Activated CD8-positive, alpha-beta memory T cell treated with anti-CD3 and anti-CD28 coated beads for 36 hours (primary cell): ENCODE results near the gene CPAMD8. TPM values are rescaled to one million over a fixed set of nuclear protein-coding genes. Genes with fewer than 3 reads are reported as not detected.

Experiments used
- CTCF ChIA-PET: fragments of 350-600 bp; sonication (Branson Sonifier 250); formaldehyde crosslinking; loops from one replicate; lab custom pipeline; 2021; ENCODE audit warnings: antibody characterized with exemption; lab: Charles Lee
- POLR2A ChIA-PET: fragments of 350-600 bp; sonication (Branson Sonifier 250); formaldehyde crosslinking; loops from one replicate; lab custom pipeline; 2021; ENCODE audit warnings: antibody characterized with exemption; lab: Charles Lee
- total RNA-seq, 2 experiments: library from RNA; stranded (reverse); gene quantifications; one replicate each; pipeline ENCODE4 v1.2.3, GENCODE V29; 2021

CPAMD8 gene
- total RNA-seq, 2 experiments from 2014 or later, result 0.15 TPM; not detected in 1

DNA sequence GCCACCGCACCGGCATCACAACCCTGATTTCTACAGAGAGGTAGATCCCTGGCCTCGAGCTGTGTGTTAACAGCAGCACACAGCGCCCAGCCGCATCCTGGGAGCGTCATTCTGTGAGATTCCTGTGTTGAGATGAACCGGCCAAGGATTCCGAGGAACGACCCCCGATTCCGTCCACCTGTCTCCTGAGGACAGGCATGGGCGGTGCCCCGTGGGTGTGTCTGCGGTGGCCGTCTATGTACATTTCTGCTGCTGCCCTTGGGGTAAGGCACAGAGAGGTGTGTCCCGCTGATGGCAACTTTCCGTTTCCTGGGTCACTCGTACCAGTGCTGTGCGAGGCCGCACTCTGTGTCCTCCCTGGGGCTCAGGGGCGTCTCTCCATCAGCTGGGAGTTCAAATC, 153.9 kb downstream of the CPAMD8 start:
- ChIA-PET POLR2A (no interaction called here), CTCF (no interaction called here)

DNA sequence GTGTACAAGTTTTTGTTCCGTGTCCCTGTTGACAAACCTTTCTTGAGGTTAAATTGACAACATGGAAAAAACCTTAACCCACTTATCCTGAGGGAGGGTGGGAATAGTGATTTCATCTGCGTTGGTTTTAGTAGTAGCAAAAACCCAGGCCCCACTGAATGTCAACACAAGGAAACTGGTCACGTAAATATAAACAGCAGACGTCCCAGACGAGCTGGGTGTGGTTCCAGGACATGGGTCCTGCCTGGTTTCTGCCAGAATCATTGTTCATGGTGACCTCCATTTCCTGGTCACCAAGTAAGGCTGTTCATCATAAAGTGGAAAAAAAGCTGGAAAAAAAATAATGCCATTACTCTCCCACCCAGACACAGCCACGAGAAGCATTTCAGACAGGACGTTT, 154.7 kb downstream of the CPAMD8 start:
- POLR2A ChIA-PET, result interaction anchor here (0.6 to 0.7 kb wide), 2 partner anchors 101 to 170 kb away, joined by 3 read pairs; no protein-coding TSS in a partner anchor
- CTCF ChIA-PET, result no interaction called here

DNA sequence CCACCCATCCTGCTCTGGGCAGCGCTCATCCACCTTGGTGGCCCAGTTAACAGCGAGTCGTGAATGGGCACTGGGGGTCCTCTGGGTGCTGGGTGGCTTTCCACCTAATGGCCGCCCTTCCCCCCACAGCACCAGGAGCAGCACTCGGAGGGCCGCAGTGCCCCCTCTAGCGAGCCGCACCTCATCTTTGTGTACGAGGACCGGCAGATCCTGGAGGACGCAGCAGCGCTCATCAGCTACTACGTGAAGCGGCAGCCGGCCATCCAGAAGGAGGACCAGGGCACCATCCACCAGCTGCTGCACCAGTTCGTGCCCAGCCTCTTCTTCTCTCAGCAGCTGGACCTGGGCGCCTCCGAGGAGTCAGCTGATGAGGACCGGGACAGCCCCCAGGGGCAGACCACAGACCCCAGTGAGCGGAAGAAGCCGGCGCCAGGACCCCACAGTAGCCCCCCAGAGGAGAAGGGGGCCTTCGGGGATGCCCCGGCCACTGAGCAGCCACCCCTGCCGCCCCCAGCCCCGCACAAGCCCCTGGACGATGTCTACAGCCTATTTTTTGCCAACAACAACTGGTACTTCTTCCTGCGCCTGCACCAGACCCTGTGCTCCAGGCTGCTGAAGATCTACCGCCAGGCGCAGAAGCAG, 157.2 kb downstream of the CPAMD8 start:
- POLR2A ChIA-PET, result no interaction called here
- CTCF ChIA-PET, result no interaction called here

DNA sequence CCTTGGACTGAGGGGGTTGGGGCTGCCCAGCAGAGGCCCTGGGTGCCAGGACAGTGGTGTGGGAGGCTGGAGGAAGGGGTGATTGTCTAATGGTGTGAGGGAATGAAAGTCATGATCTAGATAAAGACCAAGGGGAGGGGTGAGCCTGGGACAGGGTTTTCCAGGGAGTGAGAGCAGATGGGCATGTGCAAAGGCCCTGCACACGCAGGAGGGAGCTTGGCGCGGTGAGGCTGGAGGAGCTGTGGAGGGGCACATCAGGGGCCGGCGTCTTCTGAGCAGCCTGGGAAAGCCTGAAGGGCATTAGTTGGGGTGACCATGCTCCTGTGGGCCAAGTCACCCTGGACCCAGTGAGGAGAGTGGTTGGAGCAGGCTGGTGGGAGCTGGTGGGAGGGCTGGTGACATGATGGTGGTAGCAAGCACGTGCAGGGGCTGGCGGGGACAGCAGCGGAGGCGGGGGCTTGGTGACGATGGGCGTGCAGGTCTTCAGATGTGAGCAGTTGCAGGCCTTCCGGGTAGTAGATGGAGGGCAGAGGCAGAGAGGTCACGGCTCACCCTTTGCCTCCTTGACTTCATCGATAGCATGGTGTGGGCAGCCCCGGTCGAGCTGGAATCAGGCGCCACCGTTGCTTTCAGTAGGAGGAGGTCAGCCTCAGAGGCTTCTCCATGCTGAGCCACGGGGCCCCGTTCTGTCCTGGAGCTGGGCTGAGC, 158.0 kb downstream of the CPAMD8 start:
- CTCF ChIA-PET, result no interaction called here
- POLR2A ChIA-PET, result no interaction called here

DNA sequence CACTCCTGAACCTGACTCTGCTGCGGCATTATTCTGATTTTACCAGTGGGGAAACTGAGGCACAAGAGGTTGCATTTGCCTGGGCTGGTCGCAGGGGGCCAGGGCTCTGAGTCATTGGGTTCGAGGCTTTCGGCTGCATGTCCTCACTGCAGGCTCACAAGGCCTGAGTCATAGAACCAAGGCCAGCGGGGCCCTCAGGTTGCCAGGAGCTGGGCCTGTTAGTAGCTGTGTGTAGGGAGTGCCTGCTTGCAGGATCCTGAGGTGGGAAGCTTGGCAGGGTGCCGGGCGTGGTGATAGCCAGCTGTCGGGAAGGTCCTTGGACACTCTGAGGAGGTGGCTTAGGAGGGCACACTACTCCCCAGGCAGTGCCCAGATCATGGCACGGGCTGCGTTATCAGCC, 159.4 kb downstream of the CPAMD8 start:
- ChIA-PET POLR2A (no interaction called here), CTCF (no interaction called here)

DNA sequence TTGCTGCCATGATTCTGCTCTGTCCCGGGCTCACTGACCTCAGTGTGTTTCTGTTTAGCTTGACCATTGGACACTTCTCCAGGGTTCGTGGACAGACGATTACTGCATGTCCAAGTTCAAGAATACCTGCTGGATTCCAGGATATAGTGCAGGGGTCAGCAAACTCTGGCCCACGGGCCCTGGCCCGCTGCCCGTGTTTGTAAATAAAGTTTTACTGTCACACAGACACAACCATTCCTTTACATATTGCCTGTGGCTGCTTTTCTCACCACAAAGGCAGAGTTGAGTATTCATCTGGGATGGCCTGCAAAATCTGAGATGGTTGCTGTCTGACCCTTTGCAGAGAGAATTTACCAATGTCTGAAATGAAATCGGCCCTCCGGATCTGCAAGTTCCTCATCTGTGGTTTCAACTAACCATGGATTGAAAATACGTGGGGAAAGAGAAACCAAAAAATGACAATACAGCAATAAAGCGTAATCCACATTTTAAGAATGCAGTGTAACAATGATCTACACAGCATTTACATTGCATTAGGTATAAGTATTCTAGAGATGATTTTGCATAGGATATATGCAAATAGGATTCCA, 163.7 kb downstream of the CPAMD8 start:
- ChIA-PET POLR2A (no interaction called here), CTCF (no interaction called here)

DNA sequence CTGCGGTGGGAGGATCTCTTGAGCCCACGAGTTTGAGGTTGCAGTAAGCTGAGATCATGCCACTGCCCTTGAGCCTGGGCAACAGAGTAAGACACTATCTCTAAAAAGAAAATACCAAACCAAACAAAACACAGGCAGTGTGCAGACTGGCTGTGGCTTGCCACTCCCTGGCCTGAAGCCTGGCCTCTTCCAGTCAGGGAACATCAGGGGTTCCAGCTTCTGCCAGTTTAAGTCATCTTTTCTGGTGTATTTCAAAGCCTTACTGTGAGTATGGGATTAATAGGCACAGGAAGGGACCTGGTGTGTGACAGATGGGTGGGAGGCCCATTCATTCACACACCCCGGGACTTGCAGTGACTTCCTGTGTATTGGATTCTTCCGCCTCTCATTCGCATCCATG, 164.8 kb downstream of the CPAMD8 start:
- ChIA-PET POLR2A (no interaction called here), CTCF (no interaction called here)

DNA sequence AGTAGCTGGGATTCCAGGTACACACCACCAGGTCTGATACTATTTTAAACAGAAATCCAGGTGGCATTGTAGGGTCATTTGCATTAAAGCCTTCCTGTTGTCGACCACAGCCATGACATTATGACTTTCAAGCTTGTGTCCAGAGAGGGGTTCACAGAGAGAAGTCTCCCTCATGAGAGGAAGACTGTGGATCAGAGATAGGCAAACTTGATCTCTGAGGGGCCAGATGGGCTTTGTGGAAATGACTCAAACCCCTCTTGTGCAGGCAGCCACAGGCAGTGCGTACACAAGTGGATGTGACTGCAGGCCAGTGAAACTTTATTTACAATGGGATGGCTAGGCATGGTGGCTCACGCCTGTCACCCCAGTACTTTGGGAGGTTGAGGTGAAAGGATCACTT, 165.6 kb downstream of the CPAMD8 start:
- CTCF ChIA-PET, result no interaction called here

DNA sequence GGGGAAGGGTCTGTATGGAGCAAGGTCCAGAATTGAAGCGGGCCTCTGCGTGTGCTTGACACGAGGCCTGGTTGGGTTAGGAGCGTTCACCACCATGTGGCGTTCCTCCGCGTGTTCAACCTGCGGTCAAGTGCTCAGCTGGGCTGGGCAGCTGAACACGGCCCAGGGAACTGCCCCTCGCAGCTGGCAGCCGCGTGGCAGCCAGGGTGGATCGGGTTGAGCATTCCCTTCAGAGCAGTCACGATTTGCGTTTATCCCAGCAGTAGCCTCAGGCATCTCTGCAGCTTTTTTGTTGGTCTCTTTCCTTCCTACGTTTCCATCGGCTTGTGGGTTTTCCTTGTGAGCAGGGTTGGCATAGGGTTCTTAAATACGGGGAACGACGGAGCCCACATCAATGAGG, 166.5 kb downstream of the CPAMD8 start:
- CTCF ChIA-PET, result no interaction called here
- POLR2A ChIA-PET, result no interaction called here

More for the DNA sequence above, 165.6 kb downstream of the CPAMD8 start:
- POLR2A ChIA-PET, result interaction anchor here (0.5 kb wide), 1 partner anchor 225 kb away, joined by 3 read pairs; no protein-coding TSS in a partner anchor

DNA sequence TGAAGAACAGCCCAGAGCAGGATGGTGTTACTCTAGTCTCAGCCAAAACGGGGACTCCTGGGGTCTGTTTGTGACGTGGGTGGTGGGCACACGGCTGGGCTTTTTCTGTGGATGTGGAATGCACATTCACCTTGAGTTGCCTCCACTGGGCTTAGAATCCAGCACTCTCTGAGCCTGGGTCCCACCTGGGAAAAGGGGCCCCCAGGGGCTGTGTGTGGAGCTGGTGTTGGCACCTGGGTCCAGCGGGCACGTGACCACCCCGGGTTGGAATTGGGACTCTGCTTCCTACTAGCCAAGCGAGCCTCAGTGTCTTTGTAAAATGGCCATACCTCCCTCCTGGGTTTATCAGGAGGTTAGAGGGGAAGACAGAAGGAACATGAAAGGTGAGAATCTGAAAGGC, 167.0 kb downstream of the CPAMD8 start:
- ChIA-PET CTCF (no interaction called here), POLR2A (no interaction called here)

DNA sequence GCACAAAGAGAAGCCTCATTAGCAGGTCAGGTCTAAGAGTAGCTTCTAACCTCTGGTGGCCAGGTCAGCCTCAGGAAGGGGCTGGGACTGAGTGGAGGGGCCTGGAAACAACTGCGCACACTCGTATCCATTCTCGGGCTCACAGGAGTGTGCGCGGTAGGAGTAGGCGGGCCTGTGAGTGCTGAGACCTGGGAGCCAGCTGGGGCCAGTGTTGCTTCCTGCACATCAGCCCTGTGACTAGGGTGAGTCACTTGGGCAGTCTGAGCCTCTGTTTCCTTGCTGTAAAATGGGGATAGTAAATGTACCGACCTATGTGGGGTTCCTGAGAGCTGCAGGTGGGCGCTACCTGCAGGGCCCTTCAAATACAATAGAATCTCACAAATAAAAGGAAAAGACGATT, 170.5 kb downstream of the CPAMD8 start:
- ChIA-PET CTCF (no interaction called here), POLR2A (no interaction called here)

DNA sequence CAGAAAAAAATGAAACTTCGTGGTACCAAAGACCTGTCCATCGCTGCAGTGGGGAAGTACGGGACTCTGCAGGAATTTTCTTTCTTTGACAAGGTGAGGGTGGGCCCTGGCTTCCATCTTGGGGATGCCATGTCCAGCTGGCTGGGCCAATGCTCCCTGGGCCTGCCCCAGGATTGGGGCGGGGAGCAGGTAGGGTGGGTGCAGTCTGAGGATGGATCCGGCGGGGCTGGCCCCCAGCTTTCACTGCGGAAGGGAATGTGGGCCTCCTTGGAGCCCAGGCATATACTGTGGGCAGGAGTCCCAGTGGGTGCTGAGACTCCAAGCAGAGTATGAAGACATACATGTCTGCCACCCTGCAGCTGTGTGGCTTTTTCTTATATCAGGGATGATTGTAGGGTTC, 173.5 kb downstream of the CPAMD8 start:
- ChIA-PET POLR2A (no interaction called here), CTCF (no interaction called here)

DNA sequence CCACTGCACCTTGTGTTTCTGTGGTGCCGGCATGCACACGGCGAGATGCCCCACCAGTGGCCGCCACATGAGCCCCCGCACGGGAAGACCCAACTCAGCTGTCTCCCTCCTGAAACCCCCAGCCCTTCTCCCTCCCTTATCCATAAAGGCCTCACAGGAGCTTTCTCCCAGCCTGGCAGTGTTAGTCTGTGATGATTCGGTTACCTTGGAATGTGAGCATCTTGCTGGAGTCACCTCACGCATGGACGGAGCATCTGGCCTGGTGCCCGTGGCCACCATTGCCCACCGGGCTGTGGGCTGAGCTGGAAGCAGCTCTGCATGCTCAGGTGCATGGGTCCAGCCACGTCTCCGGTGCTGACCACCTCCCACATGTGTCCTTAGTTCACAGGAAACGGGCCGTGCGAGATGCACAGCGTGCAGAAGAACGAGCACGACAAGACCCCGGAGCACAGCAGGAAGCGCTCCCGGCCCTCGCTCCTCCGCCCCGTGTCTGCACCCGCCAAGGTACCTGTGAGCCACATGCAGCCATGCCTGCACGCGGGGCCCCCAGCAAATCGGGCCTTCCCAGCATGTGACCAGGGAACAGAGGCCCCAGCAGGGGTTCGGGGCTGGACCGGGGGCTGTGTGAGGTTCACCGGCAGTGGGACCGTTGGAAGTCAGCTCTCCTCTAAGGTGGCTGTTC, 175.4 kb downstream of the CPAMD8 start:
- POLR2A ChIA-PET, result no interaction called here
- CTCF ChIA-PET, result no interaction called here

DNA sequence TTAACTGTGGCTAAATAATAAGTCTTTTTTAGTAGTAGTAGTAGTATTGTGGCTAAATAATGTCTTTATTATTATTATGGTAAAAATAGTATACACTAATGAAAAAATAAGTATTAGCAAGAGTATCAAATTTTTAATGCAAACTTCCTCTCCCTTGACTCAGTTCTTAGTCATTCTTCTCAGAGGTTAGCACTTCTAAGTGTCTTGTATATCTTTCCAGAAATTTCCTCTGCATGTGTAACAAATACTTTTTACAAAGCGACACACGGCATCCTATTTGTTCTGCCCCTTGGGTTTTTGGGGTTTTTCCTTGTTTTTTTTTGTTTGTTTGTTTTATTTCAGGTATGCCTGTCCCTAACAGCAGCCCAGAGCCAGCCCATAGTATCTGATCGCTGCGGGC, 176.5 kb downstream of the CPAMD8 start:
- ChIA-PET CTCF (no interaction called here), POLR2A (interaction anchor here (0.6 kb wide), 1 partner anchor 79 kb away, joined by 5 read pairs; no protein-coding TSS in a partner anchor)

DNA sequence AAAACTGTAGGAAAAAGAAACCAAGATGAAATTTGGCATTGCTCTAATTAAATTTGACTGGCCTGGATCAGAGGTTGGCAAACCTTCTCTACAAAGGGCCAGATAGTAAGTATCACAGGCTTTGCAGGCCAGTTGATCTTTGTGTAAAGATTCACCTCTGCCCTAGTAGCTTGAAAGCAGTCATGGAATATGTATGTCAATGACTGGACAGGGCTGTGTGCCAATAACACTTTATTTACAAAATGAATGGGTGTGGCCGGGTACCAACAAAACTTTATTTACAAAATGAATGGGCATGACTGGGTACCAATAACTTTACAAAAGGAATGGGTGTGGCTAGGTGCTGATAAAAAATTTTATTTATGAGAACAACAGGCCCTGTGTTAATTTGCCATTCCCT, 177.4 kb downstream of the CPAMD8 start:
- CTCF ChIA-PET, result no interaction called here
- POLR2A ChIA-PET, result interaction anchor here (0.5 kb wide), 1 partner anchor 609 kb away, joined by 3 read pairs; no protein-coding TSS in a partner anchor

DNA sequence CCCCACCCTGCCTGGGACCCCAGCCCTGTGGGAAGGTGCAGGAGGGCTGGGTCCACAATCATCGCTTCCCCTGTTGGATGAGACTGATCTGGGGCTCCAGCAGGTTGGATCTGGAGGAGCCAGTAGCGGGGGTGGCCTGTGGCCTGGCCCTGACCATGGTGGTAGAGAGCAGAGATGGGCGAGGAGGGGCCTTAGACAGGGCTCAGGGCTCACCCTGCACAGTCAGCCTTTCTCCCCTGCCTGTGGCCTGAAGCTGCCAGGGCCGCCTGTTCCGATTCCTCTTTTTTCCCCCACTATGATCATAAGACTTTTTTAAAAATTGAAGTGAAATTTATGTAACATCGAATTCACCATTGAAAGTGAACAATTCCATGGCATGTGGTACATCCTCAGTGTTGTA, 179.2 kb downstream of the CPAMD8 start:
- ChIA-PET CTCF (no interaction called here), POLR2A (no interaction called here)

DNA sequence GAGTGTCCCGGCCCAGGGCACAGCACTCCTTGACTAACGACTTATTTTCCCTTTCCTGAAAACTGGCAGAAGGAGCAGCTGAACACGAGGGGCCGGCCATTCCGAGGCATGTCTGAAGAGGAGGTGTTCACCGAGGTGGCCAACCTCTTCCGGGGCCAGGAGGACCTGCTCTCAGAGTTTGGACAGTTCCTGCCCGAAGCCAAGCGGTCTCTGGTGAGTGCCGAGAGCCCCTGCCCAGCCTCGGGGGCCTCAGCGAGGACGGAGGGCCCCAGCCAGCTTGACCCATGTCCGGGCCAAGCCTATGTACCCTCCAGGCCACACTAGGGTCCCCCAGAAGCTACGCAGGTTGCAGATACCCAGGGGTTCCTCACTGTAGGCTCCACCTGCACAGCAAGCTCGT, 179.7 kb downstream of the CPAMD8 start:
- ChIA-PET POLR2A (no interaction called here), CTCF (no interaction called here)
